Vagina (tissue), 2 donors: ENCODE data around the gene DGKD.

Experiments
- CTCF ChIP-seq, 3 experiments: fragments of 450-650 bp in 2 of 3; fragments of 200-600 bp in 1 of 3; sonication (generic) in 1 of 3; IDR thresholded peaks; one replicate each; pipeline ENCODE4 v1.5.1; 2017 to 2019; ENCODE audit warnings: antibody characterized with exemption in 3 of 3, mild to moderate bottlenecking in 2 of 3, moderate library complexity in 2 of 3
- POLR2AphosphoS5 ChIP-seq, 2 donors: sonication (generic); formaldehyde crosslinking; IDR thresholded peaks; one replicate each; pipeline ENCODE4 v1.9.0; 2017; ENCODE audit warnings: antibody characterized with exemption in 2 of 2, mild to moderate bottlenecking in 2 of 2, low read depth in 1 of 2; ENCODE audit not compliant: insufficient read depth in 1 of 2

GRCh38 chr2:233470839-233471238, 116.5 kb downstream of the DGKD start:
- TF ChIP-seq CTCF (IDR thresholded peaks at IDR 0.05): no peak
- TF ChIP-seq POLR2AphosphoS5 (IDR thresholded peaks at IDR 0.05; ENCODE audit: insufficient read depth in 1 of 2, low read depth in 1 of 2): no peak
